Heart left ventricle (tissue), 13 donors: ENCODE measurements around the gene TREM1.

ENCODE experiments used
- CTCF ChIP-seq, 12 donors: fragments of 200-600 bp; sonication (generic) in 4 of 12; IDR thresholded peaks; one replicate each; pipeline versions ENCODE4 v1.5.0 to v1.8.0; 2018 to 2022; ENCODE audit warnings: antibody characterized with exemption in 12 of 12, mild to moderate bottlenecking in 5 of 12
- POLR2A ChIP-seq, 2 donors: fragments of 450-650 bp; IDR thresholded peaks; one replicate each; pipeline ENCODE4 v1.6.1; 2017; ENCODE audit warnings: antibody characterized with exemption in 2 of 2, mild to moderate bottlenecking in 2 of 2, moderate library complexity in 2 of 2
- donor health status: ischemic (EF 13 %, LVEDD 7.1; RV severe dilation, severe dysfunction).
- donor health status: DM: no; HTN: yes; CAD: no.
- donor health status: DM: no; HTN: no; CAD: no.
- donor health status: ischemic (EF 25% LVEDD 6.9; RV normal size, moderate dysfunction).
- donor health status: ischemic (EF 25% LVEDD 5.7; RV mildly dilated, moderate dysfunction).
- donor health status: ischemic (EF 35%, LVEDD 5.7; RV mildly dilated, moderate dysfunction).
- donor health status: nonischemic (EF 11% LVEDD 7.7; RV severe dilation, severe dysfunction).
- donor health status: DM: yes; HTN: yes; CAD: no.
- donor health status: PGD.
- donor health status: ischemic (EF 29% LVEDD 5.4; RV normal size, mild dysfunction).
- donor health status: nonischemic (EF 23%, LVEDD 6.1; RV moderate dilation, normal function).

- TF ChIP-seq POLR2A (IDR thresholded peaks at IDR 0.05) (no peak), CTCF (IDR thresholded peaks at IDR 0.05) (no peak)
Observed at GRCh38 chr6:41289815-41290214, 3.3 kb upstream of the TREM1 start.
